HepG2 (cell line): ENCODE data around the gene DIO2. TPM values are rescaled to one million over a fixed set of nuclear protein-coding genes. Genes with fewer than 3 reads are reported as not detected.

ENCODE experiments used
- ATAC-seq: fragments of 200-7000 bp; cut with Tn5 transposase; 3 replicates; pipeline ENCODE4 v1.9.1; 2020; ENCODE audit warnings: mild to moderate bottlenecking, moderate library complexity
- BruUV-seq: library from RNA; stranded (reverse); fragments of 400-500 nt; replicated peaks from 2 replicates; lab custom pipeline; 2021; lab: Mats Ljungman, UMichigan
- CTCF ChIA-PET: fragments of 300-600 bp; formaldehyde crosslinking; extraction: SDS; loops from one replicate; lab custom pipeline; 2021; ENCODE audit warnings: low total read pairs, inconsistent platforms, low intra/inter-chr PET ratio; lab: Yijun Ruan, JAX
- POLR2A ChIA-PET: fragments of 350-600 bp; sonication (Branson Sonifier 250); formaldehyde crosslinking; loops from one replicate; lab custom pipeline; 2020; ENCODE audit warnings: antibody characterized with exemption, inconsistent platforms; lab: Yijun Ruan, JAX
- DNase-seq: peaks from one replicate; pipeline ENCODE4 v3.0.0-alpha.2; 2015; ENCODE audit warnings: low spot score
- FAIRE-seq: peaks from 3 replicates; lab custom pipeline; 2011; peaks lifted over from hg19 to GRCh38; lab: Jason Lieb, UNC
- H2AFZ ChIP-seq: one replicate; pipeline ENCODE4 v1.6.1; 2011; ENCODE audit warnings: low read length, inconsistent platforms
- H3K27ac ChIP-seq: fragments of 300-600 bp; 3 replicates; pipeline ENCODE4 v1.8.0; 2011; ENCODE audit warnings: mixed run types, mild to moderate bottlenecking, mixed read lengths, low read length, inconsistent platforms; ENCODE audit not compliant: insufficient read depth; ENCODE audit errors: extremely low read length
- H3K27me3 ChIP-seq, 2 experiments: fragments of 200-600 bp in 1 of 2; 2 replicates in 1 of 2; 3 replicates in 1 of 2; pipeline versions ENCODE4 v1.6.0 to v1.8.0; 2011; ENCODE audit warnings: low read length in 2 of 2, mild to moderate bottlenecking in 2 of 2, moderate library complexity in 2 of 2, inconsistent platforms in 1 of 2; ENCODE audit not compliant: insufficient read depth in 2 of 2, control insufficient read depth in 1 of 2
- H3K36me3 ChIP-seq, 2 experiments: fragments of 200-600 bp in 1 of 2; replicated peaks in 1 of 2; 2 replicates in 1 of 2; 3 replicates in 1 of 2; pipeline versions ENCODE4 v1.5.1 to v1.8.0; 2011; ENCODE audit warnings: low read length in 2 of 2, inconsistent platforms in 1 of 2; ENCODE audit not compliant: insufficient read depth in 2 of 2, control insufficient read depth in 1 of 2
- H3K4me1 ChIP-seq: 2 replicates; pipeline ENCODE4 v1.5.1; 2012; ENCODE audit warnings: low read length, inconsistent platforms; ENCODE audit not compliant: insufficient read depth
- H3K4me2 ChIP-seq: 2 replicates; pipeline ENCODE4 v1.6.0; 2011; ENCODE audit warnings: low read depth, low read length, inconsistent platforms
- H3K4me3 ChIP-seq, 3 experiments: fragments of 200-600 bp in 1 of 3; sonication (generic), shearing (Covaris generic) in 1 of 3; replicated peaks in 1 of 3; 2 replicates each; pipeline ENCODE4 v1.5.1; 2011 to 2016; ENCODE audit warnings: low read length in 3 of 3, inconsistent platforms in 2 of 3, low read depth in 2 of 3, mild to moderate bottlenecking in 2 of 3, control low read depth in 1 of 3, mixed read lengths in 1 of 3; ENCODE audit not compliant: insufficient read depth in 1 of 3
- H3K79me2 ChIP-seq: one replicate; pipeline ENCODE4 v1.6.1; 2011; ENCODE audit warnings: low read length, inconsistent platforms; ENCODE audit not compliant: insufficient read depth
- H3K9ac ChIP-seq: 2 replicates; pipeline ENCODE4 v1.6.0; 2011; ENCODE audit warnings: mild to moderate bottlenecking, low read depth, low read length, inconsistent platforms; ENCODE audit not compliant: insufficient read depth
- H3K9me3 ChIP-seq: 2 replicates; pipeline ENCODE4 v1.5.1; 2012; ENCODE audit warnings: mild to moderate bottlenecking, low read length
- H4K20me1 ChIP-seq: 2 replicates; pipeline ENCODE4 v1.6.0; 2011; ENCODE audit warnings: inconsistent platforms, mild to moderate bottlenecking, low read length, moderate library complexity; ENCODE audit not compliant: insufficient read depth
- BRD4 ChIP-seq: sonication (generic); formaldehyde crosslinking; IDR thresholded peaks from 2 replicates; pipeline ENCODE4 v1.4.0; 2020; ENCODE audit warnings: missing genetic modification reagents
- MTA1 ChIP-seq: sonication (generic); formaldehyde crosslinking; IDR thresholded peaks from 2 replicates; pipeline ENCODE4 v1.4.0; 2020; ENCODE audit warnings: missing genetic modification reagents, mild to moderate bottlenecking, borderline replicate concordance
- SUZ12 ChIP-seq: fragments of 150-350 bp; IDR thresholded peaks from 2 replicates; pipeline ENCODE4 v1.6.1; 2014; ENCODE audit warnings: low read depth, low read length
- TBX2 ChIP-seq: sonication (generic); formaldehyde crosslinking; IDR thresholded peaks from 2 replicates; pipeline ENCODE4 v1.5.0; 2020; ENCODE audit warnings: missing genetic modification reagents, mild to moderate bottlenecking, borderline replicate concordance
- ZBTB42 ChIP-seq: sonication (generic); formaldehyde crosslinking; IDR thresholded peaks from 2 replicates; pipeline ENCODE4 v1.5.0; 2020; ENCODE audit warnings: mild to moderate bottlenecking, missing genetic modification reagents
- ZNF143 ChIP-seq: sonication (generic); formaldehyde crosslinking; IDR thresholded peaks from 2 replicates; pipeline ENCODE4 v1.4.0; 2020; ENCODE audit warnings: missing genetic modification reagents
- WGBS: methylation state at CpG from one replicate; pipeline ENCODE4 v1.1.6; 2017; ENCODE audit warnings: low lambda C conversion rate; 5-methylcytosine and 5-hydroxymethylcytosine counted together
- in situ Hi-C: cut with HindIII; loops from 2 replicates; pipeline ENCODE4 v1.10.0; 2017; ENCODE audit warnings: low pct_unique_long_range_greater_than_20kb; ENCODE audit not compliant: extremely low pct_ligation_motif_present
- intact Hi-C: fragments of 100-400 bp; cut with micrococcal nuclease; formaldehyde crosslinking; loops from one replicate; pipeline ENCODE4 v1.10.0; 2022; ENCODE audit not compliant: unreplicated experiment
- polyA plus RNA-seq, 8 experiments: library from polyadenylated mRNA; depleted of rRNA in 3 of 8; stranded (reverse) in 7 of 8; unstranded in 1 of 8; fragments of >200 nt; fragmentation: Illumina TruSeq in 4 of 8; extraction: Trizol in 4 of 8; gene quantifications; 2 replicates each; pipeline versions ENCODE4 v1.2.1 to v1.2.3, GENCODE V29; 2011 to 2016; ENCODE audit warnings: low read depth in 4 of 8, missing spikeins in 1 of 8, mixed read lengths in 1 of 8; ENCODE audit not compliant: insufficient read depth in 1 of 8
- total RNA-seq, 5 experiments: library from RNA; depleted of rRNA; stranded (reverse); fragments of >200 nt; fragmentation: Illumina TruSeq; extraction: Trizol; gene quantifications; 2 replicates each; pipeline ENCODE4 v1.2.3, GENCODE V29; 2016; ENCODE audit warnings: low read depth in 1 of 5
- TF ChIP-seq, protein P1 (sequence below): sonication (generic); formaldehyde crosslinking; IDR thresholded peaks from 2 replicates; pipeline ENCODE4 v1.5.1; 2020; ENCODE audit warnings: missing genetic modification reagents, mild to moderate bottlenecking, borderline replicate concordance
- TF ChIP-seq, protein P2 (sequence below): sonication (generic); formaldehyde crosslinking; IDR thresholded peaks from 2 replicates; pipeline ENCODE4 v1.4.0; 2020; ENCODE audit warnings: missing genetic modification reagents
- TF ChIP-seq, protein P3 (sequence below): sonication (generic); formaldehyde crosslinking; IDR thresholded peaks from 2 replicates; pipeline ENCODE4 v1.5.0; 2020; ENCODE audit warnings: missing genetic modification reagents
- TF ChIP-seq, protein P4 (sequence below): sonication (generic); formaldehyde crosslinking; IDR thresholded peaks from 2 replicates; pipeline ENCODE4 v1.5.0; 2020; ENCODE audit warnings: mild to moderate bottlenecking, missing genetic modification reagents
- TF ChIP-seq, protein P5 (sequence below): sonication (generic); formaldehyde crosslinking; IDR thresholded peaks from 2 replicates; pipeline ENCODE4 v1.5.0; 2020; ENCODE audit warnings: missing genetic modification reagents
- TF ChIP-seq, protein P6 (sequence below), 2 experiments: sonication (generic) in 1 of 2; formaldehyde crosslinking in 1 of 2; IDR thresholded peaks; 2 replicates each; pipeline versions ENCODE4 v1.5.1 to v1.6.1; 2011 to 2020; ENCODE audit warnings: borderline replicate concordance in 1 of 2, low read depth in 1 of 2, low read length in 1 of 2, mild to moderate bottlenecking in 1 of 2, missing genetic modification reagents in 1 of 2, moderate library complexity in 1 of 2

DIO2 gene
- total and polyA plus RNA-seq, 2 of the 13 experiments (the other 11 are each of a cell fraction or from before 2014, with no cell fraction given) = not detected

DNA sequence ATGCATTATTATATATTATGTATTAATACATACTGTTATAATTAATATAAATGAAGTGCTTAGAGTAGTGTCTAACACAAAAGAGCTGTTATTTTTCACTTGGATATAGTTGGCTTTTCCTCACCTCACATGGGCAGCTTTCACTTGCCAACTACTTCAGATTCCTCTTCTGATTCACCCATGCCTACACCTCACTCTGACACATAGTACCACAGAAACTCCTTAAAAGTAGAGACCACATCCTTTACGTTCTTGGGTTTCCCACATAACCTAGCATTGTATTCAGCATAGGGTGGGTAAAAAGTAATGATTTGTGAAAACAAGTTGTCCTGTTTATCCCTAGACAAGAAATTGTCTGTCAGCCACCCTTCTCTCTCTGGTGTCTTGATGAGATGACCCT lies 61.0 kb downstream of the DIO2 start:
- TF ChIP-seq, protein P1, sequence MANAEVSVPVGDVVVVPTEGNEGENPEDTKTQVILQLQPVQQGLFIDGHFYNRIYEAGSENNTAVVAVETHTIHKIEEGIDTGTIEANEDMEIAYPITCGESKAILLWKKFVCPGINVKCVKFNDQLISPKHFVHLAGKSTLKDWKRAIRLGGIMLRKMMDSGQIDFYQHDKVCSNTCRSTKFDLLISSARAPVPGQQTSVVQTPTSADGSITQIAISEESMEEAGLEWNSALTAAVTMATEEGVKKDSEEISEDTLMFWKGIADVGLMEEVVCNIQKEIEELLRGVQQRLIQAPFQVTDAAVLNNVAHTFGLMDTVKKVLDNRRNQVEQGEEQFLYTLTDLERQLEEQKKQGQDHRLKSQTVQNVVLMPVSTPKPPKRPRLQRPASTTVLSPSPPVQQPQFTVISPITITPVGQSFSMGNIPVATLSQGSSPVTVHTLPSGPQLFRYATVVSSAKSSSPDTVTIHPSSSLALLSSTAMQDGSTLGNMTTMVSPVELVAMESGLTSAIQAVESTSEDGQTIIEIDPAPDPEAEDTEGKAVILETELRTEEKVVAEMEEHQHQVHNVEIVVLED (CRISPR knock-in tag) = no peak
- TF ChIP-seq SUZ12 (no peak), ZBTB42 (CRISPR knock-in tag) (no peak), TBX2 (CRISPR knock-in tag) (no peak), ZNF143 (CRISPR knock-in tag) (no peak), BRD4 (CRISPR knock-in tag) (no peak), MTA1 (CRISPR knock-in tag) (no peak)
- TF ChIP-seq, protein P2, sequence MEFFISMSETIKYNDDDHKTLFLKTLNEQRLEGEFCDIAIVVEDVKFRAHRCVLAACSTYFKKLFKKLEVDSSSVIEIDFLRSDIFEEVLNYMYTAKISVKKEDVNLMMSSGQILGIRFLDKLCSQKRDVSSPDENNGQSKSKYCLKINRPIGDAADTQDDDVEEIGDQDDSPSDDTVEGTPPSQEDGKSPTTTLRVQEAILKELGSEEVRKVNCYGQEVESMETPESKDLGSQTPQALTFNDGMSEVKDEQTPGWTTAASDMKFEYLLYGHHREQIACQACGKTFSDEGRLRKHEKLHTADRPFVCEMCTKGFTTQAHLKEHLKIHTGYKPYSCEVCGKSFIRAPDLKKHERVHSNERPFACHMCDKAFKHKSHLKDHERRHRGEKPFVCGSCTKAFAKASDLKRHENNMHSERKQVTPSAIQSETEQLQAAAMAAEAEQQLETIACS (CRISPR knock-in tag) = no peak
- TF ChIP-seq, protein P3, sequence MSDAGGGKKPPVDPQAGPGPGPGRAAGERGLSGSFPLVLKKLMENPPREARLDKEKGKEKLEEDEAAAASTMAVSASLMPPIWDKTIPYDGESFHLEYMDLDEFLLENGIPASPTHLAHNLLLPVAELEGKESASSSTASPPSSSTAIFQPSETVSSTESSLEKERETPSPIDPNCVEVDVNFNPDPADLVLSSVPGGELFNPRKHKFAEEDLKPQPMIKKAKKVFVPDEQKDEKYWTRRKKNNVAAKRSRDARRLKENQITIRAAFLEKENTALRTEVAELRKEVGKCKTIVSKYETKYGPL = no peak
- TF ChIP-seq, protein P4, sequence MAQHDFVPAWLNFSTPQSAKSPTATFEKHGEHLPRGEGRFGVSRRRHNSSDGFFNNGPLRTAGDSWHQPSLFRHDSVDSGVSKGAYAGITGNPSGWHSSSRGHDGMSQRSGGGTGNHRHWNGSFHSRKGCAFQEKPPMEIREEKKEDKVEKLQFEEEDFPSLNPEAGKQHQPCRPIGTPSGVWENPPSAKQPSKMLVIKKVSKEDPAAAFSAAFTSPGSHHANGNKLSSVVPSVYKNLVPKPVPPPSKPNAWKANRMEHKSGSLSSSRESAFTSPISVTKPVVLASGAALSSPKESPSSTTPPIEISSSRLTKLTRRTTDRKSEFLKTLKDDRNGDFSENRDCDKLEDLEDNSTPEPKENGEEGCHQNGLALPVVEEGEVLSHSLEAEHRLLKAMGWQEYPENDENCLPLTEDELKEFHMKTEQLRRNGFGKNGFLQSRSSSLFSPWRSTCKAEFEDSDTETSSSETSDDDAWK = no peak
- TF ChIP-seq, protein P5, sequence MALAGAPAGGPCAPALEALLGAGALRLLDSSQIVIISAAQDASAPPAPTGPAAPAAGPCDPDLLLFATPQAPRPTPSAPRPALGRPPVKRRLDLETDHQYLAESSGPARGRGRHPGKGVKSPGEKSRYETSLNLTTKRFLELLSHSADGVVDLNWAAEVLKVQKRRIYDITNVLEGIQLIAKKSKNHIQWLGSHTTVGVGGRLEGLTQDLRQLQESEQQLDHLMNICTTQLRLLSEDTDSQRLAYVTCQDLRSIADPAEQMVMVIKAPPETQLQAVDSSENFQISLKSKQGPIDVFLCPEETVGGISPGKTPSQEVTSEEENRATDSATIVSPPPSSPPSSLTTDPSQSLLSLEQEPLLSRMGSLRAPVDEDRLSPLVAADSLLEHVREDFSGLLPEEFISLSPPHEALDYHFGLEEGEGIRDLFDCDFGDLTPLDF = no peak
- TF ChIP-seq, protein P6, sequence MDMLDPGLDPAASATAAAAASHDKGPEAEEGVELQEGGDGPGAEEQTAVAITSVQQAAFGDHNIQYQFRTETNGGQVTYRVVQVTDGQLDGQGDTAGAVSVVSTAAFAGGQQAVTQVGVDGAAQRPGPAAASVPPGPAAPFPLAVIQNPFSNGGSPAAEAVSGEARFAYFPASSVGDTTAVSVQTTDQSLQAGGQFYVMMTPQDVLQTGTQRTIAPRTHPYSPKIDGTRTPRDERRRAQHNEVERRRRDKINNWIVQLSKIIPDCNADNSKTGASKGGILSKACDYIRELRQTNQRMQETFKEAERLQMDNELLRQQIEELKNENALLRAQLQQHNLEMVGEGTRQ (IDR thresholded peaks at IDR 0.05; ENCODE audit: low read depth, low read length) = no peak
- TF ChIP-seq, protein P6 (CRISPR knock-in tag; IDR thresholded peaks at IDR 0.05; ENCODE audit: borderline replicate concordance) = no peak
- ChIA-PET CTCF (no interaction called here), POLR2A (no interaction called here)
- Histone ChIP-seq H4K20me1 (no peaks in the 10 kb centered on the region), H3K27ac (no peak overlapping the region), H3K4me2 (no peak overlapping the region), H3K9me3 (peaks cover 62% of the 10 kb centered on the region), H3K9ac (no peak overlapping the region), H3K27me3 (no peaks in the 10 kb centered on the region), H3K79me2 (no peaks in the 10 kb centered on the region), H2AFZ (no peak overlapping the region), H3K4me1 (no peaks in the 10 kb centered on the region), H3K4me3 (no peak overlapping the region), H3K36me3 (no peaks in the 10 kb centered on the region)
- 4% methylated on average over 1 of the region's 1 CpG for WGBS
- FAIRE-seq = no peak
- intact Hi-C loops (no loop called here), in situ Hi-C loops (no loop called here)
- ATAC-seq = no peak
- no TSS peak for BruUV-seq
- DNase-seq = no peak
